GM21528 (cell line): ENCODE results near the gene CKAP5.

Experiments
- ATAC-seq: cut with Tn5 transposase; IDR thresholded peaks from one replicate; pipeline ENCODE4 v1.9.1; 2021; ENCODE audit warnings: mild to moderate bottlenecking, moderate library complexity; ENCODE audit not compliant: unreplicated experiment, low FRiP score

Gene CKAP5

DNA sequence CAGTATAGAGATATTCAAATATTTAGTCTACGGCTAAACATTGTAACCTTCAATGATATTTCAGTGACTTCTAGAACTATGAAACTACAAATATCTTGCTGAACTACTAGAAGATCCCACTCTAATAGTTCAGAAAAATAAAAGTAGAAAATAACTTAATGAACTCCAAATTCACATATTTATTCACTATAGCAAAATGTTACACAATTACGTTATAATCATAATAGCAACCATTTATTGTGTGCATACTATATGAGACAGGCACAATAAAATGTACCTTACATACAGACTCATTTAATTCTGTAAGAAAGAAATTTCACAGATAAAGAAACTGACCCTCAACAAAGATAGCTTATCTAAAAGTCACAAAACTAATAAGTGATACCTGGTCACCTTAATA, 69.2 kb downstream of the CKAP5 start:
- no peak for ATAC-seq

DNA sequence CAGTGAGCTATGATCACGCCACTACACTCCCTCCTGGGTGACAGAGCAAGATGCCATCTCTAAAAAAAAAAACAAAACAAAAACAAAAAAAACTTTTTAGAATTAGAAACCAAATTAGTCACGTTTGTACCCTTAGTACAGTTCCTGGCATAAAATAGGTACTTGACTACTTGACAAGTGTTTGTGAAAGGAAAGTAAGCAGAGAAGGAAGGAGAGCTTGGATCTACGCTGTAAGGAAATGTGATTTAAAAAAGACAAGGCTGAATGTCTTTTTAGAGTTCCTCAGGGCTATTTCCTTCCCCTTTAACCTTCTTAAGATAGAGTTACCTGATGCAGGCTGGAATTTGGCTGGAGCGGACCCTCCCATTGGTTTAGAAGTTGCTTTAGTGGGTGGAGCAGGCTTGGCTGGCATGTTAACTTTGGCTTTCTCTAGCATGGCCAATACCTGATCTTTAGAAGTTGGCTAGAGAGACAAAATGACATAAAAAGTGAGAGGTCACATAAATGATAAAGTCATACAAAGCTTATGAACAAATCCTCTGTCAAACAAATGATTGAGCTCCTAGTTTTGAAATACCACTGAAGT, 76.4 kb downstream of the CKAP5 start:
- no peak for ATAC-seq

DNA sequence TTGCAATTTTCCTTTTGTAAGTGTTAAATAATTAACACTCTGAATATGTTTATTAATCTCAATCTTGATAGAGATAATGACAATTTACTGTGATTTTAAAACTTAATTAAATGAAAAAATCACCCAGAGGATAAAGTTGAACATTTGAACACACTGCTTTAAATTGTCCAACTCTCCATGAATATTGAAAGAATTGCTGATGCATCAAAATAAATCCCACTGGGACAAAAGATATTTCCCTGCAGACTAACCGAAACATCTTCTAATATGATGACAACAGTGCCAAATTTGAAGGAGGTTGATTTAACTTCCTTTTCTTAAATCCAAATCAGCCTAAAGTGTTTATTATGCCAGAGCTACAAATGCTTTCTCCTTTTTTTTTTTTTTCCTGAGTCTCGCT, 79.4 kb downstream of the CKAP5 start:
- ATAC-seq: no peak

DNA sequence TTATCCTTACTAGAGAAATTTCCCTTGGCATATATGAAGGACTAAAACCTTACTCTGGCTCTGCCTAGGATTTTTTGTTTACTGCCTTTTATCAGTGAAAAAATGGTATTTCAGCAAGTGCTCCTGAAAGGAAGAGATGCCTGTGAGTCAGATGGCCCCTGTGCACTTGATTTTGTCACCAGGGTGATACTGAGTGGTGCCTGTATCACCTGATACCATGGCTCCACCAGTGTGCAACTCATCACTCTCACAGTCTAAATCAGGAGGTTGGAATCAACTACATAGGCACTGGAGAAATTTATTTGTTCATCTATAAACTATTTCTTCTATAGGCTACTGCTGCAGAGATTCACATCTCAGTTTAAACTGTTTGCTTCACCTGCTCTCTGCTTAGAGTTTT, 83.8 kb downstream of the CKAP5 start:
- ATAC-seq: no peak

DNA sequence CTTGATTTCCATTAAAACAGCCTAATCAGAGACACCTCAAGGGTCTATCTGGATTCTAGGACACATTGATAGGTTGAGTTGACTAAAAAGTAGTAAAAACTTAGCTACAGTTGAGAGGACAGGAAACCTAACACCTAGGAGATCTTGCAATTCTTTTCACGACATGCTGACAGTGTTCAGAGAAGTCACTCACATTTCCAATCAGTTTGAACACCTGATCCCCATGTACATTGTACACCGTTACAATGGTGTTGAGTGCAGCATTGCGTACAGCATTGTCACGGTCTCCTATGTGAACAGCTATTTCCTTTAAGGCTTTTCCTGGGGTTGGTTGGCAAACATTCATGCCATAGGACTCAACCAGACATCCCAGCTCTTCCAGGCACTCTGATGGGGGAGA, 84.3 kb downstream of the CKAP5 start:
- no peak for ATAC-seq

DNA sequence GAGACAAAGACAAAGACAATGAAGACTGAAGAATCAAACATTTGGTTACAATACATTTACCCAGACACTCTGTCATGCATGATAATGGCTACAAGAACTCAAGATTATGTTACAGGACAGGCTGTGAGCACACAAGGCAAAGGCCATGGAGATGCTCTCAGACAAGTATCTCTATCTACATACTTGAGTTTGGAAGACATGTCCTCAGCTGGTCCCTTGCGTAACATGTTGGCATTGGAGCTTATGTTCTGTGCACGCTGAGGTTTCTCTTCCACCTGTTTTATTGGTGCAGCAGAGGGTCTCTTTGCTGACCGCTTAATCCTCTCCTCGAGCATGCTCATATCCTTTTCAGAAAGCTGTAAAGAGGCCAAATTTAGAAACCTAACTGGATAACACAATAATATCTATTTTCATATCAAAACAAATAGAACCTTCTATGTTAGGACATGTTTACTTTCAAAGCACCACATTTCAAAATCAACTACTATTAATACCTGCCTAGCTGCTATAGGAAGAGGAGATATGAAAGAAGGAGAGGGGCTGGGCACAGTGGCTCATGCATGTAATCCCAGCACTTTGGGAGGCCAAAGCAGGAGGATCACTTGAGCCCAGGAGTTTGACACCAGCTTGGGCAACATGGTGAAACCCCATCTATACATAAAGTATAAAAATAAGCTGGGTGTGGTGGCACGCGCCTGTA, 85.5 kb downstream of the CKAP5 start:
- ATAC-seq: no peak

DNA sequence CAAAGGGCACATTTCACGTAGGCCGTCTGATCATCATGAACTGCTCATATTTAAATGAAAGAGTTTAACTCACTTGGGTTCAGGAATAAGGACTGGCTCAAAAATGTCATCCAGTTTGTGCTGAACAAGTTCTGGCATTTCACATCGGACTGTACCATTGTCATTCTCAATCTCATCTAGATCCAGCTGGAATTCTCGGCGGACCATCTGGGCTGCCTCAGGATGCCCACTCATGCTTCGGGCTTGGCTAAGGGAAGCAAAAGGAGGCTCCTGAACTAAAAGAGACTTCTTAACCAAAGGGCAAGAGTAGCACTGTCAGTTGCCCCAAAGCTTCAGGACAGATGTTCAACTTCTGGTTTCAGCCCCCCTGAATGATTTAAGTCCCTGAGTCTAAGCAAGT, 86.9 kb downstream of the CKAP5 start:
- ATAC-seq: no peak

DNA sequence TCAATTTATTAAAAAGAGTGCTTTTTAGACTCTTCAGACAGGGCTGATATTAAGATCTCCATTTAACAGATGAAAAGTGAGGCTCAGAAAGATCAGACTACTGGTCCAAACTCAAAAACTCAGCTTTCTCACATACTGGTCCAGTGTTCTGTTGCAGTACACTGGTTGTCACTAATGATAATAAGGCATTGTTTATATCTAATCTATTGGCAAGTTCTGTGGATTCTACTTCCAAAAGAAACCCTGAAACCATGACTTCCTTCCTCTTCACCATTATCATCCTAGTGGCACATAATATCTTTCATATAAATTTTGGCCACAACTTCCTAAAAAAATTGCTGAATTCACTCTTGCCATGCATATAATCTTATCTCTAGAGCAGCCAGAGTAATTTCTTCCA, 90.1 kb downstream of the CKAP5 start:
- no peak for ATAC-seq

DNA sequence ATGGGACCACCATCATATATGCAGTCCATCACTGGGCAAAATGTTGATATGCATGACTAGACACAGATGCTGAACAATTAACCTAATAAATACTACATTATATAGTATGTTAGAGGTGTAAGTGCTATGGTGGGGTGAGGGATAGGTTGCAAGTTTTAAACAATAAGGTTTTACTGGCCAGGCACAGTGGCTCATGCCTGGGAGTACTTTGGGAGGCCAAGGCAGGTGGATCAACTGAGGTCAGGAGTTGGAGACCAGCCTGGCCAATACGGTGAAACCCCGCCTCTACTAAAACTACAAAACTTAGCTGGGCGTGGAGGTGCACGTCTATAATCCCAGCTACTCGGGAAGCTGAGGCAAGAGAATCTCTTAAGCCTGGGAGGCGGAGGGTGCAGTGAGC, 98.9 kb downstream of the CKAP5 start:
- ATAC-seq: no peak

DNA sequence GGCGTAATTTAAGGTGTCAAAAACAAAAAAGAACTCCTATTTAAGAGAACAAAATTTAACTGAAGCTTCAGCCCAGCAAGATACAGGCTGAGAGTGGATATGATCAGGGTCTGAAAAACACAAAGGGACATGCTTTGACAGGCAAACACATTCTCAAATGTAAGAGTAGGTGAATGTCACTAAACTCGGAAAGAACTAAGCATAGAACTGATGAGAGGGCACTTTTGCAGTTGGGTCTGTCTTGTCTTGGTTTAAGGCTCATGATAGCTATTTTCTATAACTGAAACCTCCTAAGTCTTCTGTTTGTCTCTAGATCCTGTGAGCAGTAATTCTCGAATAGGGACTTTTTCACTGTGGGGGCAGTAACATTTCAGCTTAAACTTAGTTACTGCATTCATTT, 100.1 kb downstream of the CKAP5 start:
- no peak for ATAC-seq

DNA sequence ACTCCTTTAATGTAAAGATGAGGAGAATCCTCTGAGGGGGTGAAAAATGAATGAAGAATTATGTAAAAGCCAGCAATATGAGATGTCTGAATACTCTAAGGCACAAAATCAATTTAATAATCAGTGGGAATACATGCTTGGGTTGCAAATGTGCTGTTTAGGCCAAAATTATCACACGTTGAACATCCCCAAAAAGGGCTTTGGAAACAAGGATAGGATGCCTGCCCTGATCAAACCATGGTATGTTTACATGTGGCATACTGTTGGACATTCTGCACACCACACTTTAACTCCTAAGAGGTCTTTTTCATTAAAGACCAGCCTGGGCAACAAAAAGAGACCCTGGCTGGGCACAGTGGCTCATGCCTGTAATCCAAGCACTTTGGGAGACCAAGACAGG, 100.8 kb downstream of the CKAP5 start:
- no peak for ATAC-seq

DNA sequence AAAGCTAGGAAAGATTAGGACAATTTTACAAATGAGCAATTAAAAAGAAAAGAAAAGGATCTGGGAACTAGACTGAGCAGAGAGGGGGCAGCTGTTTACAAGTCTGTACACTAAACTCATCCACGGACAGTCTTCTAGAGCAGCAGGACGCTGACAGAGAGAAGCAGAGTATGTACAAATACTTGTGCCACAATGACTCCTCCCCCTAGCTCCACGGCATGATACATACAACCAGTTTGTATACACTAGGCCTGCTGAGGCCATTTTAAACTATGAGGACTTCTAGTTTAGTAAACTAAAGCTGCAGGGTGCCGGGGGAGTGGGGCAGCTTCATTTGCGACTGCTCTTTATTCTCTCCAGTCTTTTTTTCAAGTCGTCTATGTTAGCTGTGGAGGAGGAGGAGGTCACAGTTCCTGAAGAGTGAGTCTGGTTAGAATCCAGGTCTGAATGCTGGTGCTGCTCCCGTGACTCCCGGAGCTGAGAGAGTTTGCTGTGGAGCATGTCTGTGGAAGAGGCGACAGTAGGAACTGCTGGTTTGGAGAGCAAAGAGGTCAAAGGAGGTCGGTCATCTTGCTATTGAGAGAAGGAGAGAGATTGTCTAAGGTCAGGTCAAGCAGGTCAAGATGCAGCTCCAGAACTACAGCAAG, 102.3 kb downstream of the CKAP5 start:
- ATAC-seq: no peak

DNA sequence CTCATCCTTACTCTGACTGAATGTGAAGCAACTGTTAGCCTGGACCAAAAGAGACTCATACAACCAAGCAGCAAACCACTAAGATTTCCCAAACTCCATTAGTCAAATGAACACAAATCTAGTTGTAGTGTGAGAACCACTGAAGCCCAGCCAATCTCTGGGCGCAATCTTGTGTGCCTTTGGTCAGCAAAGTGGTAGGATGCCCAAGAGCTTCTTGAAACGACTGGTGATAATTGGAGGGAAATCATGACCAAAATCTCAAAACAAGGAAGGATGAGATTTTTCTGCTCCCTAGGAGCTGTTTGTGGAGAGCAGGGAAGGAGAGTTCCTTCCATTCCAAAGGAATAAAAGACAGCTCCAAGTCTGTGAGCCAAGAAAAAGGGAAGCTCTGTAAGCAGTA, 103.0 kb downstream of the CKAP5 start:
- ATAC-seq: no peak

DNA sequence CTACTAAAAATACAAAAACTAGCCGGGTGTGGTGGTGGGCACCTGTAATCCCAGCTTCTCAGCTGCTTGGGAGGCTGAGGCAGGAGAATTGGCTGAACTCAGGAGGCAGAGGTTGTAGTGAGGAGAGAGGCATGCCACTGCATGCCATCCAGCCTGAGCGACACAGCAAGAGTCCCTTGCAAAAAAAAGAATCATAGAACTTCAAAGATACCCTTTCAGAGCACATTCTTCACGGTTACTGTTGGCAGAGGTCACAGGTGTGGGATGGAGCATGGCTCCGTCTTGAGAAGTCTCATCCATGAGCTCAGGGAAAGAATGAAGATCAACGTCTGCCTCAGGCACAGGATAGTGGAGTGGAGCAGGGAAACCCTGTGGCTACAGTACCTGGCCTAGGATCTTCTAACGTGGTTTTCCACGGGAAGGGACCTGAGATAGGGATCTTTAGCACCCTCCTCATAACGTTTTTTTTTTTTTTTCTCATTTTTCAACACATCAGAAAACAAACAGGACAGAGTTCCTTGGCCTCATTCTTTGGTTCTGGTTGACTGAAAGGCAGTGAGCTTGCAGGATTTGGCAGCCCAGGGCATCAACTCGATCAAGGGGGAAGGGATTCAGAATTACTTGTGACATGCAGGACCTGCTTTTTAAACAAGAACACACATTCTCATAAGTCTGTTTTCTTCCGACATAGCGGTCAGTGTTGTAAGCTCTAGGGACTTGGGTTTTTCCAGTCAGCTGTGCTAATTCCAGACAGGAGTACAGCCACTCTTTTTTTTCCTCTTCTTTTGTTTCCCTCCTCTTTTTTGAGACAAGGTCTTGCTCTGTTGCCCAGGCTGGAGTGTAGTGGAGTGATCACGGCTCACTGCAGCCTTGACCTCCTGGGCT, 104.2 kb downstream of the CKAP5 start:
- no peak for ATAC-seq

DNA sequence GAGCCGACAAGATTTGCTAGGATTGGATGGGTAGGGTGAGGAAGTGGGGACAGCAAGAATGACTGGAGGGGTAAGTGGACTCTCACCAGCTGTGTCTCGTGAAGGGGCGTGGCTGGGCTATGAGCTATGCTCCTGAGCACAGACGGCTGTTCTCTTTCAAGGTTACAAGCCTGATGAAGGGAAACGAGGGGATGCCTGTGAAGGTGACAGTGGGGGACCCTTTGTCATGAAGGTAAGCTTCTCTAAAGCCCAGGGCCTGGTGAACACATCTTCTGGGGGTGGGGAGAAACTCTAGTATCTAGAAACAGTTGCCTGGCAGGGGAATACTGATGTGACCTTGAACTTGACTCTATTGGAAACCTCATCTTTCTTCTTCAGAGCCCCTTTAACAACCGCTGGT, 107.2 kb downstream of the CKAP5 start:
- no peak for ATAC-seq

DNA sequence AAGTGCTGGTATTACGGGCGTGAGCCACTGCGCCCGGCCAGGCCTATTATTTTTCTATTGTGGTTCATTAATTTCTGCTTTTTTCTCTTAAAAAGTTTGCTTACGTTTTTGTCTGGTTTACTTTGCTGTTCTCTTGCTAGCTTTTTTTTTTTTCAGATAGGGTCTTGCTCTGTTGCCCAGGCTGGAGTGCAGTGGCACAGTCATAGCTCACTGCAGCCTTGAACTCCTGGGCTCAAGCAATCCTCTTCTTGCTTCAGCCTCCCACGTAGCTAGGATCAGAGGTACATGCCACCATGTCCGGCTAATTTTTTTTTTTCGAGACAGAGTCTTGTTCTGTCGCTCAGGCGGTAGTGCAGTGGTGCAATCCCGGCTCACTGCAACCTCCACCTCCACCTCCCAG, 108.4 kb downstream of the CKAP5 start:
- ATAC-seq: no peak

DNA sequence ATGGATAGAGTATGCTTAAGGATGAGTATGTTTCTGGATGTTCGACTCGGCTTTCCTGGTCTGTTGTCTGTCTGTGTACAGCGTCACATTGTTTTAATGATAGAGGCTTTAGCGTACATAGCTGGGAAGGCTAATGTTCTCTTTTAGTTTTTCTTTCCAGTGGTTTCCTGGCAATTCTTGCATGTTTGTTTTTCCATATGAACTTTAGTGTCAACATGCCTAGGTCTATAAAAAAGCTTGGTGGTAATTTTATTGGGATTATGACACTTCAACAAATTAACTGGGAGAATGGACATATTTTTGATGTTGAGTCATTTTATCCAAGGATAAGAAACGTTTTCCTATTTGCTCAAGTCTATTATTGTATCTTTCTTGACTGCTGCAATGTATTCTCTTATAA, 109.5 kb downstream of the CKAP5 start:
- ATAC-seq: no peak

DNA sequence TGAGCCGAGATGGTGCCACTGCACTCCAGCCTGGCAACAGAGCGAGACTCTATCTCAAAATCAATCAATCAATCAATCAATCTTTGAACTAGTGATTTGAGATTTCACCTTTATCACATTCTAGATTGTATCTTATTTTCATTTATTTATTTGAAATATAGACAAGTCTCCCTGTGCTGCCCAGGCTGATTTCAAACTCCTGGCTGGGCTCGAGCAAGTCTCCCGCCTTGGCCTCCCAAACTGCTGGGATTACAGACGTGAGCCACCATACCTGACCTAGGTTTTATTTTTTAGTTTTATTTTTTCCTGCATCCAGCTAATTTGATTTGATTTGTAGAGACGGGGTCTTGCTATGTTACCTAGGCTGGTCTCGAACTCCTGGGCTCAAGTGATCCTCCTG, 109.9 kb downstream of the CKAP5 start:
- no peak for ATAC-seq

DNA sequence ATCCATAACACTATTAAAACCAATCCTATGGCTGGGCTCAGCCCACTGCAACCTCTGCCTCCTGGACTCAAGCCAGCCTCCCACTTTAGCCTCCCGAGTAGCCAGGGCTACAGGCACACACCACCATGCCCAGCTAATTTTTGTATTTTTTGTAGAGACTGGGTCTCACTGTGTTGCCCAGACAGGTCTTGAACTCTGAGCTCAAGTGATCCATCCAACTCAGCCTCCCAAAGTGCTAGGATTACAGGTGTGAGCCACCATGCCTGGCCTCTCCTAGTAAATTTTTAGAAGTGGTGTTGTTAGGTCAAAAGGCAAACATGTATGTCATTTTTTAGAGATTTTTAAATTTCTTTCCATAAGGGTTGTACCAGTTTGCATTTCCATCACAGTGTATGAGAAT, 112.8 kb downstream of the CKAP5 start:
- ATAC-seq: no peak

DNA sequence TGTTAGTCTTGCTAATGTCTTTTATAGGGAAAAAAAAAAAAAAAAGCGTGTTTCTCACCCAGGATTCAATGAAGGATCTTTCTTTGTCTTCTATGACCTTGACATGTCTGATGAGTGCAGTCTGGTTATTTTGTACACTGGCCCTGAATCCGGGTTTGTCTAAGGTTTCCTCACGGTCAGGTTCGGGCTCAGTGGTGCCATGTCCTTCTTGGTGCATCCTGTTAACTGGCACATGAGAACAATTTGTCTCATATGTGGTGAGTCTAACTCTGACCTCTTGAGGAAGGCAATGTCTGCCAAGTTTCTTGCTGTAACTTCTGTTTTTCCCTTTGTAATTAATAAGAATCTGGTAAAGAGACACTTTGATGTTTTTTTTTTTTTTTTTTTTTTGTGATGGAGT, 114.5 kb downstream of the CKAP5 start:
- ATAC-seq: no peak
